Tibial nerve (tissue), 3 donors: Measurements from ENCODE around the gene MAST2.

ENCODE experiments used
- POLR2A ChIP-seq, 2 donors: fragments of 450-650 bp; IDR thresholded peaks; one replicate each; pipeline ENCODE4 v1.6.1; 2017; ENCODE audit warnings: antibody characterized with exemption in 2 of 2, mild to moderate bottlenecking in 2 of 2, moderate library complexity in 2 of 2
- TF ChIP-seq, protein P1 (sequence below), 5 experiments: fragments of 200-600 bp in 3 of 5; fragments of 450-650 bp in 2 of 5; sonication (generic) in 3 of 5; IDR thresholded peaks; one replicate each; pipeline ENCODE4 v1.5.1; 2016 to 2019; ENCODE audit warnings: antibody characterized with exemption in 5 of 5, mild to moderate bottlenecking in 3 of 5, moderate library complexity in 2 of 5

DNA sequence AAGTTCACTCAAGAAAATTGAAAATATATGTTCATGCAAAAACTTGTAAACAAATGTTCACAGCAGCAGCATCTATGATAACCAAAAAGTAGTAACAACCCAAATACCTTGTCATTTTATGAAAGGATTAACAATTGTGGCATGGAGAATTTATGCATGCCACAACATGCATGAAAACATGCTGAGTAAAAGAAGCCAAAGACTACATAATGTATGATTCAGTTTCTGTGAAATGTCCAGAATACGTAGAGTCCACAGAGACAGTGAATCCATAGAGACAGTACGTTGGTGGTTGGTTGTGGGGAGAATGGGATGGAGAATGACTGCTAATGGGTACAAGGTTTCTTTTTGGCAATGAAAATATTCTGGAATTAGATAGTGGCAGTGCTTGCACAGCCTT lies 148.7 kb downstream of the MAST2 start:
- TF ChIP-seq, protein P1, sequence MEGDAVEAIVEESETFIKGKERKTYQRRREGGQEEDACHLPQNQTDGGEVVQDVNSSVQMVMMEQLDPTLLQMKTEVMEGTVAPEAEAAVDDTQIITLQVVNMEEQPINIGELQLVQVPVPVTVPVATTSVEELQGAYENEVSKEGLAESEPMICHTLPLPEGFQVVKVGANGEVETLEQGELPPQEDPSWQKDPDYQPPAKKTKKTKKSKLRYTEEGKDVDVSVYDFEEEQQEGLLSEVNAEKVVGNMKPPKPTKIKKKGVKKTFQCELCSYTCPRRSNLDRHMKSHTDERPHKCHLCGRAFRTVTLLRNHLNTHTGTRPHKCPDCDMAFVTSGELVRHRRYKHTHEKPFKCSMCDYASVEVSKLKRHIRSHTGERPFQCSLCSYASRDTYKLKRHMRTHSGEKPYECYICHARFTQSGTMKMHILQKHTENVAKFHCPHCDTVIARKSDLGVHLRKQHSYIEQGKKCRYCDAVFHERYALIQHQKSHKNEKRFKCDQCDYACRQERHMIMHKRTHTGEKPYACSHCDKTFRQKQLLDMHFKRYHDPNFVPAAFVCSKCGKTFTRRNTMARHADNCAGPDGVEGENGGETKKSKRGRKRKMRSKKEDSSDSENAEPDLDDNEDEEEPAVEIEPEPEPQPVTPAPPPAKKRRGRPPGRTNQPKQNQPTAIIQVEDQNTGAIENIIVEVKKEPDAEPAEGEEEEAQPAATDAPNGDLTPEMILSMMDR (IDR thresholded peaks at IDR 0.05) = no peak
- no peak for TF ChIP-seq POLR2A (IDR thresholded peaks at IDR 0.05)
